ENCODE results near the gene RNGTT.
A peak's percentile ranks its signal among the peaks of the same experiment; 100 is the strongest.

RNGTT gene

DNA sequence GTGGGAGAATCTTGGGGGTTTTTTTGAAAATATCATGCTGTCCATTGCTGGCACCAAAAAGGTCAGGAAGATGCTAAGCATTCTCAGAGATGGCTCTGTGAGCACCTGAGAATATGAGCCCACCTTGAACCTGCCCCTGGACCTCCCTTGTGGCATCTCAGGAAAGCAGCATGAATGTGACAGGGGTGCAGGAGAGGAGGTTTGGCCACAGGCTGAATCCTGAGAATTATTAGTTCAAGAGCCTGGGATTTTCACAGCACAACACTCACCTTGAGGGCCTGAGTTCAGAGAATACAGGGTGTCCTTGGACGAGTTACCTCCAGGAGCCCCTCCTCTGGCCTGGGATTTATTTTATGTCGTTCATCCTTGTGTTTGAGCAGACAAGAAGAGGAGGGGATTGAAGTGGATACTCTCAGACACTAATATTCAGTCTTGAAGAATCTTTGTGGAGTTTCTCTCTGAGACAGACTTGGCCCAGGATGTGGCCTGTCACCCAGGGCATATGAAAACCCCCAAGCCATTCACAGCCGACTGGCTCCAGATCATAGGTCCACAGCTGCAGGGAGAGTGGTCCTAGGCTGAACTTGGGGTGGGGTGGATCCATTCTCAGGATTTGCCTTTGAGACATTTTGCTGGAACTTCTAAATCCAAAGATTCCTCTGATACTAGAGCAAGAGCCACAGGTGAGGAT, 390.8 kb downstream of the RNGTT start:
- Histone ChIP-seq H4K20me1 (no peaks in the 10 kb centered on the region), H3K27ac (no peak overlapping the region), H3K27me3 (no peaks in the 10 kb centered on the region), H3K4me2 (no peak overlapping the region), H3K4me3 (no peak overlapping the region), H3K4me1 (0 out of 20 replicates have a peak, but pooled peaks cover 0 to 1% (median 0%) of the 10 kb centered on the region in 10 experiments), H3K9ac (no peak overlapping the region), H3K36me3 (no peaks in the 10 kb centered on the region), H3K9me3 (replicated peaks in 1 of 11) (peaks cover 21 to 39% (median 32%) of the 10 kb centered on the region in 11 experiments)
- TF ChIP-seq Cebpa-rat (IDR thresholded peaks at IDR 0.05), result no peak

DNA sequence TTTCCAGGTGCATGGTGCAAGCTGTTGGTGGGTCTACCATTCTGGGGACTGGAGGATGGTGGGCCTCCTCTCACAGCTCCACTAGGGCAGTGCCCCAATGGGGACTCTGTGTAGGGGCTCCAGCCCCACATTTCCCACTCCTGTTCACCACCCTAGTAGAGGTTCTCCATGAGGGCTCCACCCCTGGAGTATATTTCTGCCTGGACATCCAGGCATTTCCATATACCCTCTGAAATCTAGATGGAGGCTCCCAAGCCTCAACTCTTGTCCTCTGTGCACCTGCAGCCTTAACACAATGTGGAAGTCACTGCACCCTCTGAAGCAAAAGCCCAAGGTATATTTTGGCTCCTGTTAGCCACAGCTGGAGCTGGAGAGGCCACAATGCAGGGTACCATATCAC, 393.5 kb downstream of the RNGTT start:
- H4K20me1 ChIP-seq, result no peaks in the 10 kb centered on the region
- peaks cover 0 to 6% (median 0%) of the 10 kb centered on the region in 10 experiments; a peak in 2 of 20 replicates for H3K4me1 ChIP-seq
- H3K9ac ChIP-seq, result no peak overlapping the region
- H3K27me3 ChIP-seq, result no peaks in the 10 kb centered on the region
- H3K9me3 ChIP-seq (replicated peaks in 1 of 11), result peaks cover 21 to 39% (median 32%) of the 10 kb centered on the region in 11 experiments
- no peak overlapping the region for H3K4me2 ChIP-seq
- H3K27ac ChIP-seq, result no peak overlapping the region
- no peaks in the 10 kb centered on the region for H3K36me3 ChIP-seq
- no peak for TF ChIP-seq Cebpa-rat (IDR thresholded peaks at IDR 0.05)
- H3K4me3 ChIP-seq, result no peak overlapping the region

DNA sequence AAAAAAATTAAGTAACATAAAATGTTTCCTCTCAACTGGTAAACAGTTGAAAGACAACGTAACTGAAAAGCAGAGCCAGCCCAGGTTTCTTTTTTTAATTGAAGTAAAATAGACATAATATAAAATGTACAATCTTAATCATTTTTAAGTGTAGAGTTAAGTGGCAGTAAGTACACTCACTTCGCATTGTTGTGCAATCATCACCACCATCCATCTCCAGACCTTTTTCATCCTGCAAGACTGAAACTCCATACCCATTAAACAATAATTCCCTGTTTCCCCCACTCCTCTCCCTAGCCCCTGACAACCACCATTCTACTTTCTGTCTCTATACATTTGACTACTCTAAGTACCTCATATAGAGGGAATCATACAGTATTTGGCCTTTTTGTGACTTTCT, 395.7 kb downstream of the RNGTT start:
- H3K9me3 ChIP-seq (replicated peaks in 1 of 11), result peaks cover 21 to 45% (median 32%) of the 10 kb centered on the region in 11 experiments
- no peak overlapping the region for H3K4me3 ChIP-seq
- peaks cover 0 to 6% (median 0%) of the 10 kb centered on the region in 10 experiments; a peak in 3 of 20 replicates for H3K4me1 ChIP-seq
- no peaks in the 10 kb centered on the region for H4K20me1 ChIP-seq
- H3K9ac ChIP-seq, result no peak overlapping the region
- H3K4me2 ChIP-seq, result no peak overlapping the region
- H3K27ac ChIP-seq, result no peak overlapping the region
- TF ChIP-seq Cebpa-rat (IDR thresholded peaks at IDR 0.05), result no peak
- H3K27me3 ChIP-seq, result no peaks in the 10 kb centered on the region
- H3K36me3 ChIP-seq, result no peaks in the 10 kb centered on the region

DNA sequence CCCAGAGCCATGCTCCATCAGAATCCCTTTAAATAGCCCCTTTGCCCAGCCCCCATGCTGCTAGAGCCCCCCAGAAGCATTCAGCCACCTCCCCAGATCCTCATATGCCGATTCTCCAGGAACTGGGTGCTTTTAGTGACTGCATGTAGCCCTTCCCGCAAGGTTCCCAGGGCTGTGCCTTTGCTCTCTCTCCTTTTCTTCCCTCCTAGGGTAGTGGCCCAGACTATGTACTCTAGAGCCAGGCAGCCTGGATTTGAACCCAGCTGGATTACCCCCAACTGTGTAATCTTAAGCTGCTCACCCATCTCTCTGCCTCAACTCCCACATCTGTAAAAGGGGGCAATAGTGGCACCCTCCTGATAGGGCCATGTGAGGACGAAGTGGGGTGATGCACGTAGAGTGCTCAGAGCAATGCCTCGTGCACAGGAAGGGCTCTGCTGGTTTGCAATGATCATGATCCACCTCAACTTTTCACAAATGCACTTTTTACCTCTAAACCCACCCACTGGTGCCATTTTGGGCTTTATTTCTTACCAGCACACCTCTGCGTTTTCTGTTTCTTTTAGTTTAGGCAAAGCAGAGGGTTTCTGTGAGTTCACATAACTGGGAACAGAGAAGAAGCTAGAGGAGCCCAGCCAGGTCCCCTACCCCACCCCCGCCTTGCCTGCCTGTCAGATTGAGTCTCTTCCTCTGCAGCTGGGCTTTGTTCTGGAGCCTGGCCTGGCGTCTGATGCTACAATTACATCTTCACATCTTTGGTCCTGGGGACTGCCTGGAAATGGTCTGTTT, 396.5 kb downstream of the RNGTT start:
- Histone ChIP-seq H3K9me3 (replicated peaks in 1 of 11) (peaks cover 21 to 45% (median 32%) of the 10 kb centered on the region in 11 experiments), H3K36me3 (no peaks in the 10 kb centered on the region), H4K20me1 (no peaks in the 10 kb centered on the region), H3K27me3 (no peaks in the 10 kb centered on the region), H3K4me3 (no peak overlapping the region), H3K27ac (no peak overlapping the region), H3K4me2 (peak overlapping the region in 1 of 11 experiments; percentile 5; a peak in 1 of 22 replicates), H3K4me1 (peaks cover 0 to 14% (median 2%) of the 10 kb centered on the region in 10 experiments; a peak in 12 of 20 replicates), H3K9ac (no peak overlapping the region)
- no peak for TF ChIP-seq Cebpa-rat (IDR thresholded peaks at IDR 0.05)

GRCh38 chr6:88565836-88566235, 397.6 kb downstream of the RNGTT start:
- no peak overlapping the region for H3K4me3 ChIP-seq
- H3K36me3 ChIP-seq, result no peaks in the 10 kb centered on the region
- H4K20me1 ChIP-seq, result no peaks in the 10 kb centered on the region
- no peak overlapping the region for H3K4me2 ChIP-seq
- H3K9ac ChIP-seq, result no peak overlapping the region
- peaks cover 0 to 25% (median 12%) of the 10 kb centered on the region in 10 experiments; a peak in 13 of 20 replicates for H3K4me1 ChIP-seq
- TF ChIP-seq Cebpa-rat (IDR thresholded peaks at IDR 0.05), result no peak
- no peak overlapping the region for H3K27ac ChIP-seq
- H3K9me3 ChIP-seq (replicated peaks in 1 of 11), result peaks cover 20 to 34% (median 24%) of the 10 kb centered on the region in 11 experiments
- H3K27me3 ChIP-seq, result no peaks in the 10 kb centered on the region

- H3K27me3 ChIP-seq, result no peaks in the 10 kb centered on the region
- no peaks in the 10 kb centered on the region for H3K36me3 ChIP-seq
- H3K9ac ChIP-seq, result no peak overlapping the region
- H3K4me1 ChIP-seq, result peaks cover 0 to 29% (median 15%) of the 10 kb centered on the region in 10 experiments; a peak in 13 of 20 replicates
- no peak for TF ChIP-seq Cebpa-rat (IDR thresholded peaks at IDR 0.05)
- H3K4me2 ChIP-seq, result no peak overlapping the region
- no peaks in the 10 kb centered on the region for H4K20me1 ChIP-seq
- H3K27ac ChIP-seq, result no peak overlapping the region
- no peak overlapping the region for H3K4me3 ChIP-seq
- peaks cover 17 to 33% (median 20%) of the 10 kb centered on the region in 11 experiments for H3K9me3 ChIP-seq (replicated peaks in 1 of 11)
Observed at GRCh38 chr6:88565409-88565811, 398.0 kb downstream of the RNGTT start.

GRCh38 chr6:88563277-88563625, 400.2 kb downstream of the RNGTT start:
- no peak for TF ChIP-seq Cebpa-rat (IDR thresholded peaks at IDR 0.05)
- Histone ChIP-seq H3K4me1 (peaks cover 0 to 41% (median 15%) of the 10 kb centered on the region in 10 experiments; a peak in 13 of 20 replicates), H3K4me3 (no peak overlapping the region), H3K4me2 (no peak overlapping the region), H3K27me3 (no peaks in the 10 kb centered on the region), H3K27ac (no peak overlapping the region), H3K9ac (no peak overlapping the region), H3K36me3 (no peaks in the 10 kb centered on the region), H3K9me3 (replicated peaks in 1 of 11) (peaks cover 10 to 34% (median 20%) of the 10 kb centered on the region in 11 experiments; a peak in 21 of 22 replicates), H4K20me1 (no peaks in the 10 kb centered on the region)

GRCh38 chr6:88562353-88563276, 400.8 kb downstream of the RNGTT start:
- Histone ChIP-seq H3K4me2 (peak overlapping the region in 6 of 11 experiments; percentile 50 to 65 (median 56); a peak in 8 of 22 replicates), H3K36me3 (no peaks in the 10 kb centered on the region), H3K27me3 (no peaks in the 10 kb centered on the region), H3K9ac (no peak overlapping the region), H3K4me3 (no peak overlapping the region), H3K27ac (no peak overlapping the region; a peak in 2 of 22 replicates), H3K9me3 (replicated peaks in 1 of 11) (peaks cover 10 to 37% (median 24%) of the 10 kb centered on the region in 11 experiments; a peak in 21 of 22 replicates), H4K20me1 (no peaks in the 10 kb centered on the region), H3K4me1 (peaks cover 0 to 40% (median 15%) of the 10 kb centered on the region in 10 experiments; a peak in 13 of 20 replicates)
- TF ChIP-seq Cebpa-rat (IDR thresholded peaks at IDR 0.05), result no peak

All from BLaER1 treated with 17β-estradiol and CSF1 and Interleukin-3, amounts not matched to agents 10 nM and 100 nM (cell line).